HS-27A (cell line): ENCODE results near the gene PPP1R1A.

Source experiments
- DNase-seq: peaks from one replicate; pipeline ENCODE4 v3.0.0-alpha.2; 2012; ENCODE audit warnings: low read depth, missing footprints

Gene PPP1R1A

DNA sequence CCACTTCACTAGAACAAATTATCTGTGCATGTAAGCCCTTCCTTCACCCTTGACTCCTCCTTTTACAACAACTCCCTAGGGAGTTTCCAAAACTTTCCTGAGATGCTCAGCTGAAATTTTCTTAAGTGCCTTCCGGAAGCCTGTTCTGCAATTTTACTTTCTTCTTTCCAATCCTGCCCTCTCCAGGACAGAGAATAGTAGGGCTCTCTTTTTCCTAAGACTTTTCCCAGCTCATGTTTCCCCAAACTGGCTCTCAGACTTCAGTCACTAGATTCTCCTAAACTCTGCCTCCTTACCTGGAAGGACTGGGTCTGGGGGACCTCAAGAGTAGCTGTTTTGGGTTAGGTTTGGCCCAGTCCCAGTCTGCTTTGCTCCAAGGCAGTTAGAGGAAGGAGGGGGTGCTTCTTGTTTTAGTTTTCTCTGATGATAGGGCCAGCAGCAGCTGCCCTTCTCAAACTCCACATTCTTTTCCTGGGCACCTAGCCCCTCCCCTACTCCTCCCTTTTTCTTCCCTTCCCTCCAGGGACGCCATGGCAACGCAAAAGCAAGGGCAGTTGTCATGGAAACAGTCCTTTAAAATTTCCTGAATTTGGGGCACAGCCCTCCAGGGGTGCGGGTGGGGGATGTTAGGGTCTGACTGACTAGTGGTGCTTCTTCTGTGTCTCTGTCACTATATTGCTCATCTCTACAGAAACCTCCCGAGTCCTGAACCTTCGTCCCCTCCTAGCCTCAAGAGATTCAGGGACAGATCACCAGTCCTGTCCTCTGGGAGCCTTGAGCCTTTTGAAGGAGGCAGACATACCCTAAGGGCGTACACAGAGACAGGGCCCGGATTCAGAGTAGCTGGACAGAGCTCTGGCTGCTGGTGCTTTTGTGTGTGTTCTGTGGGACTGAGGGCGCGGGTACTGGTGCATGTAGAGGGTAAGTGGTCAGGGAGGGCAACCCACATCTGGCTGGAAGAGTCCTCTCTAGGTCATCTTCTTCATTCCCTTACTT is 17.0 kb downstream of the PPP1R1A start:
- DNase-seq = no peak

- no peak for DNase-seq
These were observed 18.4 kb downstream of the PPP1R1A start for GRCh38 chr12:54569995-54570528.

- no peak for DNase-seq
These were observed 19.4 kb downstream of the PPP1R1A start for GRCh38 chr12:54569072-54569471.

DNA sequence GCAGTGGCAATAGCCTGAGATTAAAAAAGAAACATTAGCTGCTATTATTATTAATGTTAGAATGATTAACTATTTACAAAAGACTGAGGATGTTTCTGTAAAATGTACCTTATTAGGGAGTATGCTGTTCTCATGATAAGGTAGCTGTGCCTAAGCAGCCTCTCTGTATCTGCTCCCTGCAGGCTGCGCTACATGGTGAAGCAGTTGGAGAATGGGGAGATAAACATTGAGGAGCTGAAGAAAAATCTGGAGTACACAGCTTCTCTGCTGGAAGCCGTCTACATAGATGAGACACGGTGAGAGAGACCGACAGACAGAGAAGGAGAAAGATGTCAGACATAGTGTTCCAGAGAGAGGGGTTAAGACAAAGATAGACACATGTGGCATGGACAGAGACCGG is 21.7 kb downstream of the PPP1R1A start:
- DNase-seq = no peak

GRCh38 chr12:54565986-54566544 is 22.4 kb downstream of the PPP1R1A start:
- DNase-seq = no peak

- DNase-seq = no peak
These were observed 23.0 kb downstream of the PPP1R1A start for GRCh38 chr12:54565310-54565985.

- DNase-seq = no peak
These were observed 23.7 kb downstream of the PPP1R1A start for GRCh38 chr12:54564768-54565167.

DNA sequence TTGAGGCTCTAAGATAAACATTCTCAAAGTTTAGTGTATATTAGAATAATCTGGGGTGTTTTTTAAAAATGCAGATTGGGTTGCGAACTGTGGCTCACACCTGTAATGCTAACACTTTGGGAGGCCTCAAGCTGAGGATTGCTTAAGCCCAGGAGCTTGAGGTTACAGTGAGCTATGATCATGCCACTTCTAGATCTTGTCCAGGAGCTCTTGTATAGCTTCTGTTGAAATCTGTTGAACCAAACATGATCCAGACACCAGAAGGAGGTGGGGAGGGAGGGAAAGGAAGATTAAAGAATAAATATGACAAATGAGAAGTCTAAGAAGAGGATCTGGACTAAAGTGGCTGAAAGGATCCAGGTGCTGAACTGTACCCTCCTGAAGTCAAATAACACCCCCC is 24.7 kb downstream of the PPP1R1A start:
- no peak for DNase-seq

- no peak for DNase-seq
These were observed 25.6 kb downstream of the PPP1R1A start for GRCh38 chr12:54562750-54563356.

DNA sequence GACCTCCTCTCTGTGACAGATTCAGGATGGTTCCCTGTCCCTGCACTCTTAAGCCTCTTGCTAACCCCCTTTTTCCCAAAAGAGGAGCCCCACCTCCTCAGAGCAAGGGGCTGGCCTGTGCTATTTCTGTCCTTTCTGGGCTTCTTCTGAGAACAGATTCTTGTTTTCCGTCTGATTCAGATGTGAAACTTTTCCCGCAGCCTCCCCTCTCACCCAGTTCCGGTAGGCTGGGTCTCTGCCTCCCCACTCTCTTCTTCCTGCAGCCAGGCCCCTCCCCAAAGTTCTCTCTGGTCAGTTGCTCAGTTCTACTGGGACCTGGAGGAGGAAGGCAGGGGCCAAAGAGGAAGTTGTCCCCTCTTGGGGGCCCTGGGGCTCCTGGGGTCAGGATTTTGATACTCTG is 27.3 kb downstream of the PPP1R1A start:
- no peak for DNase-seq

DNA sequence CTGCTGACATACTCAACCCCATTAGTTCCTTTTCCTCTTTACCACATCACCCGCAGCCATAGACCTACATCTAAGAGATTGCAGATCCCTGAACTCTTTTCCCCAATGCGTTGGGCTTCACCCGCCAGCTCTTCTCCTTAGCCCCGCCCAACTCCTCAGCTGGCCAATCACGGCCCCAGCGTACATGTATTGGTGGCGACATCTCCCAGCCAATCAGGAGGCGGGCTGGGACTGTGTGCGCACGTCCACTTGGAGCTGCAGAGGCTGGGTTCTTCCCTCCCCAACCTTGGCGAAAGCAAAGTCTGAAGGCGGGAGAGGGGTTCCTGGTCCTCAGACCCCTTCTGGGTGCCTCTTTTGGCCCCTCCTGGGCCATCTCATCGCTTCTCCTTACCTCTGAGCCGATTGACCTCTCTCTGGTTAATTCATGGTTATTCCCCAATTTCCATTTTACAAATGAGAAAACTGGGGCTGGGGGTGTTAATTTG is 28.0 kb downstream of the PPP1R1A start:
- DNase-seq = no peak

DNA sequence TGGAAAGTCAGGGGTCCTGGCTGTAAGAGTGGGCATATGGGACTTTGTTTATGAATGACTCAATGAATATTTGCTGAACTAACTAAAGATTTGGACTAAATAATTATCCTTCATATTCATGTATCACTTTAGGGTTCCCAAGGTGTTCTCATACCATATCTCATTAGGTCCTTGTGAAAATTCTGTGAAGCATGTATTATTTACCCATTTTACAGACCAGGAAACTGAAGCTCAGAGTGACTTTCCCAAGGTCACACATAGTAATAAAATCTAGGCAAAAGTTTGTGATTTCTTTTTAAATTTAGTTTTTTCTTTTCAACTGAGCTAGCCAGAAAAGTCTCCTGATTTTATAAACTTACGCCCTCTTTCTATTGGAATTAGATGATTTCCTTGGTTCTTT is 29.7 kb downstream of the PPP1R1A start:
- DNase-seq = no peak

DNA sequence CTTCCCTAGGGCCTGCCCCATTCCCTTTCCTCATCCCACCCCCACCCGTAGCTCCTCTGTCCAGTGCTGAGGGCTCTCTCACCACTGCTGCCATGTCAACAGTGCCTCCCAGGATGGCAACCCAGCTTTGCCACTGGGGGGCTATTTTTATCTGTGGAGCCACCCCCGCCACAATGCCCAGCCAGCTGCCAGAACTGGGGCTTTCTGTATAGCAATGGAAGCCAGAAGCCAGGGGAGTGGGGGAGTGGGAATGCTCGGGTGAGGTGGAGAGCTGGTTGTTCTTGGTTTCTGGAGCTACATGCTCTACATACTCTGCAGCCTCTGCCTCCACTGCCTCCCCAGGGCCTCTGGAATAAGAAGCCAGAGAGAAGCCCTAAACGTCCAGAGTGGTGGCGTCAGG is 30.1 kb downstream of the PPP1R1A start:
- no peak for DNase-seq

DNA sequence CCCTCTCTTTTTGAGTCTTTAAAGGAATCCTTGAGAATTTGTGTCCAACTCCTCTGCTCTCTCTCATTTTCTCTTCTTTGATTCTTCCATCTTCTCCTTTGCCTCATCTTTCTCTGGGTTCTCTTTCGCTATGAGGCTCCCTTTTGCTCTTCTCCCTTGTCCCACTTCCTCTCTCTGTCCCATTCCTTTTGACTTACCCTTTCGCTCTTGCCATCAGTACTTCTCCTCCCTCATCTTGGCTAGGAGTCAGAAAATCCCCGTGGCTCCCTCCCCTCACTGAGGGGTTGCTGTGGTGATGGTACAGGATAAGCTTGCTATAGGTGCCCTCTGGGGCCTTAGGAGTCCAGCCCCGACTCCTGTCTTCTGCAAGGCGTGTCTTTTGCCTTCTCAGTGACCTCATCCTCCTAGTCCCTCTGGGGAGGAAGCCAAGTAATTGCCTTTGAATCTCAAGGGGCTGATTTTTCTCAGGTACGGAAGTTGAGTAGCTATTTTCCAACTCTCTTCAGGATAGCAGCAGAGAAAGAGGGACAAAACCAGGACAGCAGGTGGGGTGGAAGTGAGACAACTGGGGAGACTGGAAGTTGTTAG is 32.7 kb downstream of the PPP1R1A start:
- no peak for DNase-seq

GRCh38 chr12:54549774-54550451 is 38.5 kb downstream of the PPP1R1A start:
- no peak for DNase-seq

DNA sequence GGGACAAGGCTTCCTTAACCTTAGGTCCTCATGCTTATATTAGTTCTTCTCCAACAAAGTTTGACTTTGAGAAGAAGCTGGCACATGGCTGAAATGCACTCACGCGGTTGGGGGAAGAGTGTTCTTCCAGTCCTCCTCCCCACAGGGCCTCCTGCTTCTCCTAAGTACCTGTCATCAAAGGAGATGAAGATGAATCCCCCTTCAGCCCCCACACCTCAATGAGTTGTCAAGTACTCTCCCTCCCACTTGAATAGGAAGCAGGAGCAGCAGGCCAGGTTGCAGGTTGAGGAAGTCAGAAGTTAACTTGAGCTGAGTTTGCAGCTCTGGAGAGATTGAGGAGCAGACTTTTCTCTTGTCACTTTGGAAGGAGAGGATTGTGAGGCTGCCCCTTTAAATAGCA is 41.9 kb downstream of the PPP1R1A start:
- DNase-seq = no peak

DNA sequence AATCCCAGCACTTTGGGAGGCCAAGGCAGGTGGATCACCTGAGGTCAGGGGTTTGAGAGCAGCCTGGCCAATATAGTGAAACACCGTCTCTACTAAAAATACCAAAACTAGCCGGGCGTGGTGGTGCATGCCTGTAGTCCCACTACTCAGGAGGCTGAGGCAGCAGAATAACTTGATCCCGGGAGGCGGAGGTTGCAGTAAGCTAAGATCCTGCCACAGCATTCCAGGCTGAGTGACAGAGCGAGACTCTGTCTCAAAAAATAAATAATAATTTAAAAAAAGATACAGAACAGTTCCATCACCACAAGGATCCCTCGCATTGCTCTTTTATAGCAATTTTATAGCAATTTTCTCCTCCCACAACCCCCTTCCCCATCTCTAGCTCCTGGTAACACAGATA is 43.7 kb downstream of the PPP1R1A start:
- DNase-seq = no peak

GRCh38 chr12:54543526-54543925 is 44.9 kb downstream of the PPP1R1A start:
- no peak for DNase-seq

DNA sequence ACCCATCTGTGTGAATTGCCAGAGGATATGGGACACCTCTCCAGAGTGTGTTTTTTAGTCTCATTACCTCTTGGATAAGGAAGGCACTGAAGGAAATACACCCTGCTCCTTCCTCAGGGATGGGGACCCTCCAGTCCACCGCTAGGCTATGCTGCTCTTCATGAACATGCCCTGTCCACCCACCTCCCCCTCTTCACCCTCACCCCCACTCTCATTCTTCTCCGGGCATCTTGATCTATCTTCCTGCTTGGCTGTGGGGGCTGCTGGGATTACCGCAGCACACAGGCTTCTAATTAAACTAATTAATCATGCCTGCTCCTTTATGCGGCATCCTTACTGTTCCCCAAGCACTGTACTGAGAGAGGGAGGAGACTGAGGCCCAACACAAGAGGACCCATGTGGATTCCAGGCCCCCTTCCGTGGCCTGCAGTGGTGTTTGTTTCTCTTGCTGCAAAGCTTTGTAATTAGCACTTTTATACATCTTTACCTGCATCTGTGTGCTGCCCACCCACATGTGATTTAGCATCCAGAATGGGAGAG is 46.6 kb downstream of the PPP1R1A start:
- no peak for DNase-seq

GRCh38 chr12:54538136-54538700 is 50.2 kb downstream of the PPP1R1A start:
- DNase-seq = no peak
